Measurements from ENCODE around the gene TLE6.
A peak's percentile ranks its signal among the peaks of the same experiment; 100 is the strongest.
"Not testable (repeated sequence)": the region's sequence is repeated elsewhere in the genome, so short reads cannot be mapped to it uniquely, and the experiment has no call there.

Gene TLE6

DNA sequence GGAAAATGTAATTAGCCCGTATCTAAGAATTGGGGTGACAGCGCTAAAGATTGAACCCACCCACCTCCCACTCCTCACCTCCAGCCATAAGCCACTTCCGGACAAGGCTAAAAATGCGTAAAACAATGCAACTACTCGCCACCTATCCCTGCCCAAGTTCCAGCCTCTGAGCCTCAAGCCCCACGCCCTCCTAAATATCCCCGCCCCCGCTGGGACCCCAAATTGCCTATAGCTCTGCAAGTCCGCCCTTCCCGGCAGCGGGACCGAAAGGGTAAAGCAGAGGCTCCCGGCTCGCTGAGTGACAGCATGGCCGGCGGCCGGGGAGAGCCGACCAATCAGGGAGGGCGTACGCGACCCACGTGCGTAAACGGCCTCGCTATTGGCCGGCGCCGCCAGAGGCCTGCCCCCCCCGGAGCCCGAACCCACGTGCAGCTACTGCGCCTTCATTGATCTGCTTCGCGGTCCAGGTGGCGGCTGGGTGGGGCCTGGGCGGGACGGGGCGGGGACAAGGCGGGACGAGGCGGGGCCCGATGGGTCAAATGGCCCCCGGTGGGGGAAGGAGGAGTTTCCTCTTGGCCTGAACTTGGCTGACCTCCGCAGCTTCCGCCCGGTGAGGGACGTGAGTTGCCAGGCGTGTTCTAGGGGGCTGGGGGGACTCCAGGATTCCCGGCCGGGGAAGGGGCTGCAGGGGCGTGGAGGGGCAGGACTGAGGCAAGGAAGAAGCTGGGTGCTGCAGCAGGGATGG lies at the start of gene TLE6:
TLE6 (plus strand) TSS at position 564 of the 745 bp plus-strand sequence. CDS start 670 bp downstream, outside the sequence.
- DNase-seq = peak; percentile 97

DNA sequence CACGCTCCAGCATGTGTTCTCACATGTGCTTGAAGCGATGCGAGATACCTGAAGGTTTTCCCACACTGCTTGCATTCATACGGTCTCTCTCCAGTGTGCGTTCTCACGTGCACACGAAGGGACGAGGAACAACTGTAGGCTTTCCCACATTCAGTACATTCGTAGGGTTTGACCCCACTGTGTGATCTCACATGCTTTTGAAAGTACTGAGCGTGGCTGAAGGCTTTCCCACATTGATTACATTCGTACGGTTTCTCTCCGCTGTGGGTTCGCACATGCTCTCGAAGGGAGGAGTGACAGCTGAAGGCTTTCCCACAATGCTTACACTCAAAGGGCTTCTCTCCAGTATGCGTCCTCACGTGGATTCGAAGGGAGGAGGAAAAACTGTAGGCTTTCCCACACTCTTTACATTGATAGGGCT lies 43.9 kb upstream of the TLE6 start:
- DNase-seq = no peak

DNA sequence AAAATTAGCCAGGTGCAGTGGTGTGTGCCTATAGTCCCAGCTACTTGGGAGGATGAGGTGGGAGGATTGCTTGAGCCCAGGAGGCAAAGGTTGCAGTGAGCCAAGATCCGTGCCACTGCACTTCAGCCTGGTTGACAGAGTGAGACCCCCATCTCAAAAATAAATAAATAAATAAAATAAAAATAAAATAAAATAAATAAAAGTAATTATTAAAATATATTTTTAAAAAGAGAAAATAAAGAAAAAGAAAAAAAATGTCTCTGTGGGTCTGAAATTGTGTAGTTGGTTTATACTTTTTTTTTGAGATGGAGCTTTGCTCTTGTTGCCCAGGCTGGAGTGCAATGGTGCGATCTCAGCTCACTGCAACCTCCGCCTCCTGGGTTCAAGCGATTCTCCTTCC lies 41.5 kb upstream of the TLE6 start:
- not testable (repeated sequence) for DNase-seq

DNA sequence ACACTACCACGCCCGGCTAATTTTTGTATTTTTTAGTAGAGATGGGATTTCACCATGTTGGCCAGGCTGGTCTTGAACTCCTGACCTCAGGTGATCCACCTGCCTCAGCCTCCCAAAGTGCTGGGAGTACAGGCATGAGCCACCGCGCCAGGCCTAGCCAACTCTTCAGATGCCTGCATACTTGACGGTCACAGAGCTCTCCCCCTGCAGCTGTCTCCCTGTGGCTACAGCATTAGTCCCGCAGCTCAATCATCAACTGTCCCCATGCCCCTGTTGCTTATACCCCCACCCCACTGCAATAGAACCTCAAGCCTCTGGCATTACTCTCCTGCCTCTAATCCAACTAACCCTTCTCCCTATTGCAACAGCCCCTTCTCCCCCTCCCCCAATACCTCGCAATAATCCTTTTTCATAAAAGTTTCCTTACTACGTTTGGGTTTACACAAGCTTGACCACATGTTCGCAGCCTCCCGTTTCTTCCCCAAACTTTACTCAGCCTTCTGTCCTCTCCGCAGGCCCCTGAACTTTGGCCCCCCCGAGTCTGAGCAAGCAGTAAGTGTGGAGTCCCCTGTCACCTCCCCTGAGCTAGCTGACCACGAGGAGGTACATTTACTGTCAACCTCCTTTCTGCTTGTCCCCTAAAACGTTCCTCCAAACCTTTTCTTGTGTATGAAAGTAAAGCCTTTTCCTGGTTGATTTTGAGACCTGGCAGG lies 34.3 kb upstream of the TLE6 start:
- DNase-seq = no peak

DNA sequence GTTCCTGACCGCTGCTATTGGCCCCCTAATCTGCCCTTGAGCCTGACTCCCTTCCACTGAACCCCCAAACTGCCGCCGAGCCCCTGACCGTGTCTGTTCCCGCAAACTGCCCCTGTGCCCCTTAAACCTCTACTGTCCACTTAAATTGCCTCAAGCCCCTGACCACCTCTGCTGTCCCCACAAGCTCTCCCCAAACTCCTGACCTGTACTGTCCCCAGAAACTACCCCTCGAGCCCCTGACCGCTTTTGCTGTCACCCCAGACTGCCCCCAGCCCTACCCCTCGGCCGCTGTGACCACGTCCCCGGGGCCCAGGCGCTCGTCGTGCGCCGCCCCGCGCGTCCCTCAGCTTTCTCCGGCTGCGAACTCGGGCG lies 33.0 kb upstream of the TLE6 start:
- no peak for DNase-seq

DNA sequence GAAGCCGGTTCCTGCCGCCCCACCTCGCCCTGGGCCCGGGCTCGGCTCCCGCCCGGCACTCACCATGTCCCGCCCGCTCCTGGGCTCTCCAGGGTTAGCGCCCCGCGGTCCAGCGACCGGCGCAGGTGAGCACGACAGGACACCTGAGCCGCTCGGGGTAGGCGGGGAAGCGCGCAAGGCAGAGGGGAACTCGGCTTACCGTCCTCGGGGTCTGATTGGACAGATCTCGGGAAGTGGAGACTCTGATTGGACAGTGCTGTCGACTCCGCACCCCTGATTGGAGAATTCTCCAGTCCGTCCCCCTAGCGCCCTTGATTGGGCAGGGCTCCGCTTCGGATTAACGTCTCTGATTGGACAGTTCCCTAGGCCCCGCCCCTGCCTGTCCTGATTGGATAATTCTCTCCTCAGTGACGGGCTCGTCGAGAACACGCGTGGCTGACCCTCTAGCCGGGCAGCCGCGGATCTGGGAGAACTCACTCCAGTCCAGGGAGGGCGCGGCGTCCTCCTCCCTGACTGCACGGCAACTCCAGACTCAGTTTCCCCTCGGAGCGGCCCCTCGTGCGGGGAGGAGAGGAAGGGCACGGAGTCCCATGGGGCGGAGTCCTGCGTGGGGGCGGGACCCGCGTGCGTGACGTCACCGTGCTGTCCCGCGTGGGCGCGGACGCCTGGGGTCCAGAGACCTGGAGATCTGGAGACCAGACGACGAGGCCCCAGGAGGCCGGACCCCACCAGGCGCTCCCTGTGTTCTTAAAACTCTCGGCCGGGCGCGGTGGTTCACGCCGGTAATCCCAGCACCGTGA lies 32.4 kb upstream of the TLE6 start, which contains the start of gene ZNF77:
ZNF77 (minus strand) TSS at position 197 of the 800 bp plus-strand sequence; CDS start at position 66, 131 bp downstream.
- peak; percentile 99 for DNase-seq

DNA sequence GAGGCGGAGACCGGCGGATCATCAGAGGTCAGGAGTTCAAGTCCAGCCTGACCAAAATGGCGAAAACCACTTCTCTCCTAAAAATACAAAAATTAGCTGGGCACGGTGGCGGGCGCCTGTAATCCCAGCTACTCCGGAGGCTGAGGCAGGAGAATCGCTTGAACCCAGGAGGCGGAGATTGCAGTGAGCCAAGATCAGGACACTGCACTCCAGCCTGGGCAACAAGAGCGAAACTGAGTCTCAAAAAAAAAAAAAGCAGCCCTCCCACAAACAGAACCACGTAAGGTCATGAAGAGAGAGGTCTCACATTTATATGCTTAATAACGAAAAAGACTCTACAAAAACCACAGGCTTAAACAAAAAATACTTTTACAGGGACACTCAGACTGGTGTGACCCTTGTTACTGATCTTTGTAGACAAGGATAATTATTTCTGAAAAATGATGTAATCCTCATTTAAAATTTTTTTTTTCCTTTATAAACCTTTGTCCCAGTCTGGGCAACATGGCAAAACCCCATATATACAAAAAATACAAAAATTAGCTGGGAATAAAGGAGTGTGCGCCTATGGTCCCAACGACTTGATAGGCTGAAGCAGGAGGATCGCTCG lies 31.7 kb upstream of the TLE6 start:
- no peak for DNase-seq

DNA sequence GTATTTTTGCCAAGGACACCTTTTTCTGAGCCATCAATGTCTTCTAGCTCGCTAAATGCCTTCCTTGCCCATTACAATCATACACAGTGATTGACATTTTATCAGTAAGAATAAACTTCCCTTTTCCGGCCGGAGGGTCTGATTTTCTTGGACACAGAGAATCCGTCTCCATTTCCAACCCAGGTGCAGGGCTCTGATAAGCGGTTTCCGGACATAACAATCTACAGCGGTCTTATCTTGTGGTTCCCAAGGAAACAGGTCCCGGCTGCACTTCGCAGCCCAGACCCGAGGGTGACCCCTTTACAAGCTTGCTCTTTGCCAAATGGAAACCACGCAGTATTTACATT lies 27.5 kb upstream of the TLE6 start:
- DNase-seq = no peak

DNA sequence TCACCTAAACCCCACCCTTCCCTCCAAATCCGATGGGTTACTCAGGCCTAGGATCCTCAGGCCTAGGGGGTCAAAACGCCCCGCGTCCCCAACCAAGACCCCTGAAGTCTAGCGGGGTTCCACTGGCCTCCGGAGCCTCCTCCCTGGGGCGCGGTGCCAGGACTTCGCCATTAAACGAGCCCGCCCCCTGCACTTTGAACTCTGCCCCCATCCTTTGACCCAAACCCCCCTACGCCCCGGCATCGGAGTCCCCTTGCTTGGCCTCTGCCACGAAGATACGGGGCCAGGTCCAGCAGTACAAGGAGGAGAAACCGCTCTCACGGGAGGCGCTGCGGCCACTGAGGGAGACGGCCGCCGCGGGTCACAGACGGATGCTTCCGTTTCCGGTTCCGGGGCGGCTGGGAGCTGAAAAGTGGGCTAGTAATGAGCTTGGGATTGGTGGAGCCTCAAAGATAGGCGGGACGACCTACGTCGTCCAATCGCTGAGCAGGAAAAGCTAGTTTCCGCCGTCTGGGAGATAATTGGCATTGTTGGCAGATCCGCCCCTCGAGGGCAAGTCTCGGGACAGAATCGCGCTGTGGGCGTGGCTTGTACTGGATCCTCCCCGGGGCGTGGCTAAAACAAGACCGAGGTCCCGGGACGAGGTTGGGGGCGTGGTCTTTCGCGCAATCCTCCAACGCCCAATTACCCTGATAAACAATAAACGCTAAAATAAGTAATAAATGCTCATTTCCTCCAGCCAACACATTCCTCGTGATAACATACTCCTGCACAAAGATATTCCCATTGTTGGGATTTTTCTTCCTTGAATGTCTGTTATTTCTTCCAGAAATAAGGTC lies 26.9 kb upstream of the TLE6 start:
- peak; percentile 99 for DNase-seq

DNA sequence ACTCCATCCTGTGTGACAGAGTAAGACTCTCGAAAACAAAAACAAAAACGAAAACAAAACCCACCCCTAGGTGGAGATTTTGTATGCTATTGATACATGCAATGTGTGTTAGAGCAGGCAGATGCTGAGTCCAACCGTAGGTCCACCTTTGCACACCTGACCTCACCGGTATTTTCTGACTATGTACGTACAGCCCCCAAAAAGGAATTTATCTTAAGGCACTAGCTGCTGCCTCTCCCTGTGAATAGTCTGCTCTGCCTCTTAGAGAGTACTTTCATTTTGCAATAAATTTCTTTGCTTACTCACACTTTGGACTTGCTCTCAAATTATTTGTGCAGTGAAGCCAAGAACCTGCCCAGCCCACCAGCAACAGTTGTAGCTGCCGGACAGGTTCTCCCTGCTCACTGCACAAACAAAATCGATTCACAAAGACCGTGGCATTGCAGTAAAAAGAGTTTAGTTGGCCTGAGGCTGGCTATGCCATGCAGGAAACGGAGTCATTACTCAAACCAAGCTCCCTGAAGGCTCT lies 24.3 kb upstream of the TLE6 start:
- no peak for DNase-seq

DNA sequence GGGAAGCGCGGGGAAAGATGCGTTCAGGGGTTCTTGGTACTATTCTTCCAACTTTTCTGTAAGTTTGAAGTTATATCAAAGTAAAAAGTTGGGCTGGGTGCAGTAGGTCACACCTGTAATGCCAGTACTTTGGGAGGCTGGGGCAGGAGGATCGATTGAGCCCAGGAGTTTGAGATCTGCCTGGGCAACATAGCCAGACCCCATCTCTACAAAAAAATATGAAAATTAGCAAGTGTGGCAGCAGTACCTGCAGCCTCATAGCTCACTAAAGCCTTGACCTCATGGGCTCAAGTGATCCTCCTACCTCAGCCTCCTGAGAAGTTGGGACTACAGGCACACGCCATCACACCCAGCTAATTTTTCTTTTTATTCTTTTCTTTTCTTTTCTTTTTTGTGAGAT lies 20.2 kb upstream of the TLE6 start:
- DNase-seq = no peak

DNA sequence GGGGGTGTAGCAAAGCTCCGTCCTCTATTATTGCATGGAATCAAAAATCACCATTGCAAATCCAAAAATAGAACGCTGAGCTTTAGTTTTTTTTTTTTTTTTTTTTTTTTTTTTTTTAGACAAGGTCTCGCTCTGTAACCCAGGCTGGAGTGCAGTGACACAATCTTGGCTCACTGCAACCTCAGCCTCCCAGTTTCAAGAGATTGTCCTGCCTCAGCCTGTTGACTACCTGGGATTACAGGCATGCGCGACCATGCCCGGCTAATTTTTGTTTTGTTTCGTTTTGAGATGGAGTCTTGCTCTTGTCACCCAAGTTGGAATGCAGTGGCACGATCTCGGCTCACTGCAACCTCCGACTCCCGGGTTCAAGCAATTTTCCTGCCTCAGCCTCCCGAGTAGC lies 17.2 kb upstream of the TLE6 start:
- DNase-seq = no peak

DNA sequence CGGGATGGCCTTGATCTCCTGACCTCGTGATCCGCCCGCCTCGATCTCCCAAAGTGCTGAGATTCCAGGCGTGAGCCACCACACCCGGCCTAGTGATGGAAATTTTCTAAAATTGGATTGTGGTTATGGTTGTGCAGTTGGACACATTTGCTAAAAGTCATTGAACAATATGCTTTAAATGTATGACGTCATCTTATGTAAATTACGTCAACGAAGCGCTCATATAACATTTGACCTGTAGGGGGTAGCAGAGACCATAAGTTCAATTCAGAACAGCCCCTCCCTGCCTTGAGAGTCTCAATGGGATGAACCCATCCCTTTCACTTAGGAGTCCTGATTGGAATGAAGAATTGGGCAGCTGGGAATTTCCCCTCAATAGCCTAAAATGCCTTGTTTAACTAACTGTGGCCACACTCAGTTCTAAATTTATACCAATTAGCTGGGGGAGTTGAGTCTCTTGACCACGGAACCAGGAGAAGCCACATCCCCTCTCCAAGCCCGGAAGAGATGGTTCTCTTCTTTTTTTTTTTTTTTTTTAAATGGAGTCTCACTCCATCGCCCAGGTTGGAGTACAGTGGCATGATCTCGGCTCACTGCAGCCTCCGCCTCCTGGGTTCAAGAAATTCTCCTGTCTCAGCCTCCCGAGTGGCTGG lies 15.2 kb upstream of the TLE6 start:
- DNase-seq = peak; percentile 66

DNA sequence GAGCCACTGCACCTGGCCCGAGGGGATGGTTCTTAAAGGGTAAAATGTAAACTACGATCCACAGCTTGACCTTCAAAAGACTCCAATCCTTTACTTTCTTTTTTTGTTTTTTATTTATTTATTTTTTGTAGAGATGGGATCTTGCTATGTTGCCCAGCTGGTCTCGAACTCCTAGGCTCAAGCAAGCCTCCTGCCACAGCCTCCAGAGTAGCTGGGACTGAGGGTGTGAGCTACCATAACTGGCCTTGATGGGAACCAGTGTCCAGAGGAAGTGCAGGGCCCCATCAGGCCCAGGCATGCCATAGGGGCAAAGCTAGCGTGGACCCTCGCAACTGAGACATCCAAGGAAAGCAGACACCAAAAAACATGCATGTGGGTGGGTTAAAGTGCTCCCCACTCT lies 14.2 kb upstream of the TLE6 start:
- no peak for DNase-seq

DNA sequence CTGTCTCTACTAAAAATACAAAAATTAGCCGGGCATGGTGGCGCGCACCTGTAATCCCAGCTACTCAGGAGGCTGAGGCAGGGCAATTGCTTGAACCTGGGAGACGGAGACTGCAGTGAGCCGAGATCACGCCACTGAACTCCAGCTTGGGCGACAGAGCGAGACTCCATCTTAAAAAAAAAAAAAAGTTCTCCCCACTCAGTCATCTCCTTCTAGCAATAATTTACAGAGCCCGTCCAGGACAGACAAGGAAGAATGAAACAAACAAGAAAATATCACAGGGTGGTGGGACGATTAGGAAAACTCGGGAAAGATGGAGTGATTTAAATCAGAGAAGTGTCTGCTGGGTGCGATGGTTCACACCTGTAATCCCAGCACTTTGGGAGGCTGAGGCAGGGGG lies 13.7 kb upstream of the TLE6 start:
- DNase-seq = not testable (repeated sequence)

DNA sequence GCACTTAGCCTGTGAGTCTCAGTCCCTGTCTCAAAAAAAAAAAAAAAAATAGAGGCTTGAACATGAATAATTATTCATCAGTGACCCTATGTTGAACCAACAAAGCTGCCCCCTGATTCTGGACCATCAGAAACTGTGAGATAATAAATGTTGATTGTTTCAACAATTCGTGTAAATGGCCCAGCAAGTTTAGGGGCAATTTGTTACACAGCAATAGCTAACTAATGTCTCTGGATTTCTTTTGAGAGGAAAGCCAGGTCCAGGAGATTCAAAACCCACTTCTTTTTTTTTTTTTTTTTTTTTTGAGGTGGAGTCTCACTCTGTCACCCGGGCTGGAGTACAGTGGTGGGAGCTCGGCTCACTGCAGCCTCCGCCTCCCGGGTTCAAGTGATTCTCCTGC lies 12.5 kb upstream of the TLE6 start:
- no peak for DNase-seq

DNA sequence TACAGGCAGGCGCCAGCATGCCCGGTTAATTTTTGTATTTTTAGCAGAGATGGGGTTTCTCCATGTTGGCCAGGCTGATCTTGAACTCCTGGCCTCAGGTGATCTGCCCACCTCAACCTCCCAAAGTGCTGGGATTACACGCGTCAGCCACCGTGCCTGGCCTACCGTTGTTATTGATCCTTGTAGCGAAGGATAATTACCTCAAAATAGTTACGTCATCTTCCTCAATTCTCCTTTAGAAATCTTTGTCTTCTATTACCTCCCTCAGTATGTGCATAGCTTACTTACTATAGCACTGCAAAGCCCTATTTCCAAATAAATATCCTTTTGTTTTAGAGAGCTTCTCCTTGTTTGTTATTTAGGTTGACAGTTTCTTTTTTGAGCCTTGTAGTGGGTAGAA lies 9.4 kb upstream of the TLE6 start:
- DNase-seq = no peak

DNA sequence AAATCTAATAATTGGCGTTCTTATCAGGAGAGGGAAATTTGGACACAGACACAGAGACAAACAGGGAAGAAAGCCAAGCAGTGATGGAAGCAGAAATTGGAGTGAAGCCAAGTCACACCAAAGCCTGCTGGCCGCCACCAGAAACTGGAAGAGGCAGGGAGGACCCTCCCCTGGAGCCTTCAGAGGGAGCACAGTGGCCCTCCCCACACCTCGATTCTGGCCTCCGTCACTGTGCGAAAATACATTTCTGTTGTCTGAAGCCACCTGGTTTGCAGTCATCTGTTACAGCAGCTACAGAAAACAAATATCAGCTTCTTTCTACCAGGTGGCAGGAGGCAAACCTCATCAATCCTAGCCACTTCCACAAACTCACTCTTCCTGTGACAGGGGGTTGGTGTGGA lies 8.3 kb upstream of the TLE6 start:
- DNase-seq = peak; percentile 87

DNA sequence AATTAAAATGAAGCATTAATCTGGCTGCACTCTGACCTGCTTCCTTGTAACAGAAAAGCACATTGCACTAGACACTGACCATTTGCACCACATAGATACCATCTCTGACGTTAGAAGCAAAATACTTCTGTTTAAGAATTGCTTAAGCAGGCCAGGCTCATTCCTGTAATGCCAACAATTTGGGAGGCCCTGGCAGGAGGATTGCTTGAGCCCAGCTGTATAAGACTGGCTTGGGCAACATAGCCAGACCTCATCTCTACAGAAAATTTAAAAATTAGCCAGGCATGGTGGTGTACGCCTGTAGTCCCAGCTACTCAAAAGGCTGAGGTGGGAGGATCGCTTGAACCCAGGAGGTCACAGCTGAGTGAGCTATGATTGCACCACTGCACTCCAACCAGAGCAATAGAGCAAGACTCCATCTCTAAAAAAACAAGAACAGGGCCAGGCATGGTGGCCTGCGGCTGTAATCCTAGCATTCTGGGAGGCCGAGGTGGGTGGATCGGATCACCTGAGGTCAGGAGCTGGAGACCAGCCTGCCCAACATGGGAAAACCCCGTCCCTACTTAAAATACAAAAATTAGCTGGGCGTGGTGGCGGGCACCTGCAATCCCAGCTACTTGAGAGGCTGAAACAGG lies 7.0 kb upstream of the TLE6 start:
- no peak for DNase-seq

DNA sequence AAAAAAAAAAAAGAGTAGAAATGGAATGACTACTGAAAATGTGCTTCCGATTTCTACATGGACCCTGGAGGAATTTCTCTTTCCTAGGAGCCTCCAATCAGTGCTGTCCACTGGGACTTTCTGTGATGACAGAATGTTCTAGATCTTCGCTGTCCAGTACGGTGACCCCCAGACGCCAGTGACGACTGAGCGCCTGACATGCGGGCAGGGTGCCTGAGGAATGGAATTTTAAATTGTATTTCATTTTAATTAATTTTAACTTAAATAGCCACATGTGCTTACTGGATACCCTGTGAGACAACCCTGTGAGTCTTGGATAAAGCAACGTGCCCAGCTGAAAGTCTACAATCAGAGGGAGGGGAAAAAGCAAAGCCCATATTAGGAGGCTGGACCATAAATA lies 4.1 kb upstream of the TLE6 start:
- no peak for DNase-seq
